ENCODE data around the gene EIF4G3.

Gene EIF4G3

DNA sequence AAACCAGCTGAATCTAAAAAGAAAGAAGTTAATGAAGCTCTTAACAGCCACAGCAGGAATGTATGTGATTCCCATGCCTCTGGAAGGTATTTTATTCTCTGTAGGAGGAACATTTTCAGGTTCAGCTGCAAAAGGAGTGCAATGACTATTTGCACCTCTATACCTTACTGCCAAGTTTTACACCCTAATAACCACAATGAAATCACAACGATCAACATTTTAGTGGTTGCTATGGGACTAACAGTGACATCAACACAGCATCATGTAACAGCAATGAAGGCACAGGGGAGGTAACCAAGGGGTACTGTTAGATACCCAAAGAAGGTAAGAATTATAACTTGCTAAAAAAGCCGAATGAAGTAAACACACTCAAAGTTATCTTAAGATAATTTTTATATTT, 273.3 kb downstream of the EIF4G3 start:
- TF ChIP-seq, protein P1, sequence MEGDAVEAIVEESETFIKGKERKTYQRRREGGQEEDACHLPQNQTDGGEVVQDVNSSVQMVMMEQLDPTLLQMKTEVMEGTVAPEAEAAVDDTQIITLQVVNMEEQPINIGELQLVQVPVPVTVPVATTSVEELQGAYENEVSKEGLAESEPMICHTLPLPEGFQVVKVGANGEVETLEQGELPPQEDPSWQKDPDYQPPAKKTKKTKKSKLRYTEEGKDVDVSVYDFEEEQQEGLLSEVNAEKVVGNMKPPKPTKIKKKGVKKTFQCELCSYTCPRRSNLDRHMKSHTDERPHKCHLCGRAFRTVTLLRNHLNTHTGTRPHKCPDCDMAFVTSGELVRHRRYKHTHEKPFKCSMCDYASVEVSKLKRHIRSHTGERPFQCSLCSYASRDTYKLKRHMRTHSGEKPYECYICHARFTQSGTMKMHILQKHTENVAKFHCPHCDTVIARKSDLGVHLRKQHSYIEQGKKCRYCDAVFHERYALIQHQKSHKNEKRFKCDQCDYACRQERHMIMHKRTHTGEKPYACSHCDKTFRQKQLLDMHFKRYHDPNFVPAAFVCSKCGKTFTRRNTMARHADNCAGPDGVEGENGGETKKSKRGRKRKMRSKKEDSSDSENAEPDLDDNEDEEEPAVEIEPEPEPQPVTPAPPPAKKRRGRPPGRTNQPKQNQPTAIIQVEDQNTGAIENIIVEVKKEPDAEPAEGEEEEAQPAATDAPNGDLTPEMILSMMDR (conservative IDR thresholded peaks at IDR 0.05; ENCODE audit: low read depth, low read length) = no peak
- H3K4me3 ChIP-seq (ENCODE audit: low read depth, low read length) = no peak overlapping the region
- DNase-seq (ENCODE audit: low read depth) = peak; percentile 34

DNA sequence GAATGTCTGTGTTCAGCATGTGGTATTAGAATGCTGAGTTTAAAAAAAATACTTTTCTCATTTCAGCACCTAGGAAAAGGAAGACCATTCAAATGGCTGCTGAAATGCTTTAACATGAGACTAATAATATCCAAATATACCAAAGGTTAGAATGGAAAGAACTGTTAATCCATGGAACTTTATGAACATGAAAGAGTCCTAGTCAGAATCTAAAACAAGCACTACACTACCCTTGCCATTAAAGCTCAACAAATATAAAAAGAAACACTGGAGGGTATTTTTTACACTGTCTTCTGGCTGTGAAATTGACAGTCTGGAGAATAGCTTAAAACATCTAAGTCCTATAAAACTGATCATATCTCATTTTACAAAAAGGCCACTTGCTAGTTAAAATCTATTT, 276.6 kb downstream of the EIF4G3 start:
- no peak overlapping the region for H3K4me3 ChIP-seq (ENCODE audit: low read depth, low read length)
- TF ChIP-seq, protein P1 (conservative IDR thresholded peaks at IDR 0.05; ENCODE audit: low read depth, low read length) = no peak
- DNase-seq (ENCODE audit: low read depth) = no peak

DNA sequence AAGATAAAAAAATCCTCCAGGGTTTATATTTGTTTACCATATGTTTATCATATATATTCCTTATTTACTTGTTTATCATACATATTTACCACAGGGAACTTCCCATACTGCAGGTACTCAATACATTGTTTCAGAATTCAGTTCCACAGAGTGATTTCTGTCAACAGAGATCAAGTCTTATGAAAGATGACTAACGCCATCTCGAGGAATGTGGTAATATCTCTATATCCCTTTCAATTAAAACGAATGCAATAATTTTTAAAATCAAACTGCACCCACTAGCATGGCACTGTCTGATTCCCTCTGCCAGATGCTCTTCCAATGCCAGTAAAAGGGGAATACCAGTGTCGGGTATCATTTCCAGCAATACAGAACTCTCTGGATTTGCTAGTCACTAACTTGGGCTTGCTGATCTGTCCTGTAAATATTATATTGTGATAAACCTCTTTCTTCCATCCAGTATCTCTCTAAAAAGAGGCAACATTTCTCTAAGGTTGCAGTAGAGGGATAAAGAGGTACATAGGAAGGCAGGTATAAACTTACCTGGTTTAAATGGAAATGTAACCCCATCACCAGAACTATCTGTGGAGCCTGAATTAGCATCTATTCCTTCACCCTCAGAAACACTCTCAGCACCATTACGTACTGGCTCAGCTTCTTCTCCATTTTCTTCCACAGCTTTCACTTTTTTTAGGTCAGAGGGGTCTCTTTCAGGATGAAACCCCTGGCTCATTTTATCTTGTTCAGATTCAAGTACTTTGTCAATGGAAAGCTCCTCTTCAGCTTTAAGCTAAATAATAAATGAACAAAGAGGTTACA, 277.3 kb downstream of the EIF4G3 start:
- TF ChIP-seq, protein P1 (conservative IDR thresholded peaks at IDR 0.05; ENCODE audit: low read depth, low read length) = no peak
- no peak overlapping the region for H3K4me3 ChIP-seq (ENCODE audit: low read depth, low read length)
- DNase-seq (ENCODE audit: low read depth) = no peak

DNA sequence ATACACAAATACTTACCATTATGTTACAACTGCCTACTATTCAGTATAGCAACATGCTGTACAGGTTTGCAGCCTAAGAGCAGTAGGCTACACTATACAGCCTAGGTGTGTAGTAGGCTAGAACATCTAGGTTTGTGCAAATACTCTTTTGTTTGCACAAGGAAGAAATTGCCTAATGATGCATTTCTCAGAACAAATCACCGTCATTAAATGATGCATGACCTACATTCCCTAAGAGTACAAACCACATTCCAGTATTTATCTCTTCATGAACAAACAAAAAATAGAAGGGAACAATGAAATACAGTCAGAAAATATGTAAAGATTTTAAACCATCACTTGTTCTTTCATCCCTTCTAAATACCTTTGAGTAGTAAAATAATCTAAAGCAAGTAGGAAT, 279.9 kb downstream of the EIF4G3 start:
- TF ChIP-seq, protein P1 (conservative IDR thresholded peaks at IDR 0.05; ENCODE audit: low read depth, low read length) = no peak
- no peak overlapping the region for H3K4me3 ChIP-seq (ENCODE audit: low read depth, low read length)
- DNase-seq (ENCODE audit: low read depth) = peak; percentile 88

DNA sequence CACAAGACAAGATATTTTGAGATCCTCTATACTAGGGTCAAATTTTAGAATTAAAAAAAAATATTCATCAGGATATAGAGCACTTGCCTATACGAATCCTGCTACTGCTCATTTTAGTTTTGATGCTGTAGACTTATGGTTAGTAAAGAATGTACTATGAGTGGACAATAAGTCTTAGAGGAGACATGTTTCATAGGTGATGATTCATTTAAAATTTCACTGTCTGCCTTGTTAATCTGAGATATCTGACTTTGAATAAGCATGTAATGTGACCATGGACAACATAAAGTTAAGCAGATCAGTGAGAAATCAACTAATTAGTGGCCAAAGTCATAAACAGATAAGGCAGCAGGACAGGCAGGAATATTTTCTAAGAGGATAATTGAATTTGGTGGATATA, 282.8 kb downstream of the EIF4G3 start:
- TF ChIP-seq, protein P1 (conservative IDR thresholded peaks at IDR 0.05; ENCODE audit: low read depth, low read length) = no peak
- H3K4me3 ChIP-seq (ENCODE audit: low read depth, low read length) = no peak overlapping the region
- DNase-seq (ENCODE audit: low read depth) = peak; percentile 19

DNA sequence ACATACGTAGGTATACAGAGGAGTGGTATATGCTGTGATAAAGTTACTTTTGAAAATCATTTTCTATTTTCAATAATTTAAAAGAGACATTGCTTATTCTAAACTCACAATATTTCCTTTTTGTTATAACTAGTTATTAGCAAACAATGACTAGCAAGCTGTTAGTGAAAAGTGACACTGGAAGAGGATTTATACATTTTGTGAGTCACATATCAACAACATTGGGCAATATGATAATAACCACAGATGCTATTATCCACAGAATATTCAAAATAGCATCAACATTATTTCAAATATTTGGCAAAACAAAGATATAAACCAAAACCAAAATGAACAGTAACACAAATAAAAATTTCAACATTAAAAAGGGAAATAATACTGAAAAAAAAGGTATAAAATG, 285.6 kb downstream of the EIF4G3 start:
- no peak overlapping the region for H3K4me3 ChIP-seq (ENCODE audit: low read depth, low read length)
- DNase-seq (ENCODE audit: low read depth) = no peak
- TF ChIP-seq, protein P1 (conservative IDR thresholded peaks at IDR 0.05; ENCODE audit: low read depth, low read length) = no peak

DNA sequence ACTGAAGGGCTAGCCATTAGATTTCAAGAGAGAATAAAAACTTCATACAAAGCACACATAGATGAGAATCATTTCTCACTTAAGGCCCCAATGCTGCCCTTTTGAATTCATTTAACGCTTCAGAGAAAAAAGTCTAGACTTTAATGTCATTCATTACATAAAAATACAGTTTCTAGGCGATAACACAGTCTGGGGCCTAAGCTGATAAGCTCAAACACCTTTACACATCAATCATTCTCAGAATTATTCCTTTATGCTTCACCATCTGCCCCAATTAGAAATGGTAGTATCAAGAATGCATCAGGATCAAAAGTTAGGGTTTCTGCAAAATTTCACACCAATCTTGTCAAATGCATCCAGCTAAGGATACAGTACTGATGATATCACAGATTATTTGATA, 289.5 kb downstream of the EIF4G3 start:
- H3K4me3 ChIP-seq (ENCODE audit: low read depth, low read length) = no peak overlapping the region
- TF ChIP-seq, protein P1 (conservative IDR thresholded peaks at IDR 0.05; ENCODE audit: low read depth, low read length) = no peak
- DNase-seq (ENCODE audit: low read depth) = no peak
